B cell (primary cell): Measurements from ENCODE around the gene EPAS1. TPM values are rescaled to one million over a fixed set of nuclear protein-coding genes. Genes with fewer than 3 reads are reported as not detected.

Experiments used
- ATAC-seq: fragments of 200-7000 bp; cut with Tn5 transposase; one replicate; pipeline ENCODE4 v1.10.0; 2021; ENCODE audit warnings: low read depth, mild to moderate bottlenecking, moderate number of reproducible peaks, moderate library complexity
- CTCF ChIA-PET: fragments of 350-600 bp; sonication (Branson Sonifier 250); formaldehyde crosslinking; loops from one replicate; lab custom pipeline; 2021; ENCODE audit warnings: antibody characterized with exemption, inconsistent platforms; lab: Charles Lee
- POLR2A ChIA-PET: fragments of 350-600 bp; sonication (Branson Sonifier 250); formaldehyde crosslinking; loops from one replicate; lab custom pipeline; 2021; ENCODE audit warnings: antibody characterized with exemption; lab: Charles Lee
- DNase-seq: peaks from one replicate; pipeline ENCODE4 v3.0.0; 2013
- H2AFZ ChIP-seq: 2 replicates; pipeline ENCODE4 v1.6.1; 2012; ENCODE audit warnings: mild to moderate bottlenecking, low read depth, low read length; ENCODE audit not compliant: insufficient read depth, poor library complexity, severe bottlenecking
- H3K27ac ChIP-seq, 2 donors: 1 replicate in 1 of 2; 2 replicates in 1 of 2; pipeline ENCODE4 v1.5.1; 2012 to 2013; ENCODE audit warnings: low read length in 2 of 2, mild to moderate bottlenecking in 2 of 2, moderate library complexity in 1 of 2
- H3K27me3 ChIP-seq, 4 experiments: fragments of 200-600 bp in 1 of 4; sonication (generic) in 1 of 4; replicated peaks in 1 of 4; 1 replicate in 2 of 4; 2 replicates in 2 of 4; pipeline versions ENCODE4 v1.6.1 to v1.7.0; 2013 to 2016; ENCODE audit warnings: low read length in 3 of 4, mild to moderate bottlenecking in 2 of 4, mixed read lengths in 1 of 4, moderate library complexity in 1 of 4; ENCODE audit not compliant: insufficient read depth in 4 of 4, control insufficient read depth in 3 of 4; ENCODE audit errors: control extremely low read depth in 1 of 4
- H3K36me3 ChIP-seq, 2 experiments: replicated peaks in 1 of 2; 1 replicate in 1 of 2; 2 replicates in 1 of 2; pipeline versions ENCODE4 v1.6.1 to v1.7.1; 2013; ENCODE audit warnings: low read length in 1 of 2; ENCODE audit not compliant: insufficient read depth in 2 of 2, control insufficient read depth in 1 of 2; ENCODE audit errors: control extremely low read depth in 1 of 2, extremely low read depth in 1 of 2
- H3K4me1 ChIP-seq, 2 donors: fragments of 200-600 bp in 1 of 2; sonication (generic) in 1 of 2; 1 replicate in 1 of 2; 2 replicates in 1 of 2; pipeline versions ENCODE4 v1.5.1 to v1.6.1; 2013 to 2017; ENCODE audit warnings: low read length in 2 of 2; ENCODE audit not compliant: control insufficient read depth in 2 of 2, insufficient read depth in 2 of 2
- H3K4me2 ChIP-seq: replicated peaks from 2 replicates; pipeline ENCODE3; 2012; ENCODE audit warnings: mild to moderate bottlenecking, low read depth, low read length; ENCODE audit not compliant: poor library complexity, severe bottlenecking
- H3K4me3 ChIP-seq, 5 experiments: fragments of 200-600 bp in 1 of 5; sonication (generic) in 1 of 5; 1 replicate in 3 of 5; 2 replicates in 2 of 5; pipeline versions ENCODE4 v1.5.1 to v1.7.0; 2011 to 2016; ENCODE audit warnings: low read length in 4 of 5, mild to moderate bottlenecking in 4 of 5, low read depth in 2 of 5, control low read depth in 1 of 5, moderate library complexity in 1 of 5; ENCODE audit not compliant: insufficient read depth in 1 of 5; ENCODE audit errors: control extremely low read depth in 1 of 5, extremely low read depth in 1 of 5
- H3K79me2 ChIP-seq: fragments of 200-600 bp; sonication (generic); one replicate; pipeline ENCODE4 v1.6.0; 2016; ENCODE audit warnings: low read length; ENCODE audit not compliant: control insufficient read depth, insufficient read depth
- H3K9ac ChIP-seq: fragments of 200-600 bp; sonication (generic); 2 replicates; pipeline ENCODE4 v1.6.1; 2017; ENCODE audit warnings: mild to moderate bottlenecking, low read length, moderate library complexity
- H3K9me3 ChIP-seq, 3 donors: one replicate each; pipeline versions ENCODE4 v1.6.1 to v1.7.1; 2013; ENCODE audit warnings: low read length in 2 of 3; ENCODE audit not compliant: control insufficient read depth in 2 of 3, insufficient read depth in 1 of 3; ENCODE audit errors: control extremely low read depth in 1 of 3
- H4K20me1 ChIP-seq: 2 replicates; pipeline ENCODE4 v1.6.0; 2012; ENCODE audit warnings: mild to moderate bottlenecking, low read length; ENCODE audit not compliant: insufficient read depth, control insufficient read depth, poor library complexity, severe bottlenecking
- H3K27ac Mint-ChIP-seq: one replicate; pipeline ENCODE4 v1.8.0; 2021; ENCODE audit warnings: mixed read lengths
- H3K27me3 Mint-ChIP-seq: one replicate; pipeline ENCODE4 v1.8.0; 2021; ENCODE audit warnings: mixed read lengths
- H3K4me1 Mint-ChIP-seq: one replicate; pipeline ENCODE4 v1.8.0; 2021; ENCODE audit warnings: mixed read lengths
- H3K4me3 Mint-ChIP-seq: one replicate; pipeline ENCODE4 v1.8.0; 2021; ENCODE audit warnings: mixed read lengths
- H3K9me3 Mint-ChIP-seq: one replicate; pipeline ENCODE4 v1.8.0; 2022; ENCODE audit warnings: mixed read lengths; ENCODE audit not compliant: insufficient read depth
- EZH2 ChIP-seq: IDR thresholded peaks from 2 replicates; pipeline ENCODE4 v1.6.1; 2012; ENCODE audit warnings: borderline replicate concordance, low read depth, mild to moderate bottlenecking, moderate library complexity, low read length; ENCODE audit not compliant: insufficient read depth, poor library complexity, severe bottlenecking
- WGBS: methylation state at CpG from one replicate; pipeline ENCODE4 v1.1.5; 2013; ENCODE audit warnings: missing lambda C conversion rate; ENCODE audit not compliant: insufficient coverage; 5-methylcytosine and 5-hydroxymethylcytosine counted together
- intact Hi-C: fragments of 100-400 bp; cut with micrococcal nuclease; formaldehyde crosslinking; loops from one replicate; pipeline ENCODE4 v1.10.0; 2022
- polyA plus RNA-seq: library from polyadenylated mRNA; depleted of rRNA; stranded (reverse); fragments of >200 nt; gene quantifications from 2 replicates; pipeline ENCODE4 v1.2.3, GENCODE V29; 2012
- total RNA-seq, 2 donors: library from RNA; stranded (reverse); fragments of 120-200 nt in 1 of 2; gene quantifications; 1 replicate in 1 of 2; 2 replicates in 1 of 2; pipeline versions ENCODE4 v1.2.3 to v1.2.4, GENCODE V29; 2013 to 2022
- TF ChIP-seq, protein P1 (sequence below): fragments of 200-600 bp; IDR thresholded peaks from one replicate; pipeline ENCODE4 v1.8.0; 2022; ENCODE audit warnings: antibody characterized with exemption, mild to moderate bottlenecking

Gene EPAS1
- total and polyA plus RNA-seq, 2 donors (not counting 1 experiment from before 2014, with no cell fraction given): 0.06 to 0.37 TPM

DNA sequence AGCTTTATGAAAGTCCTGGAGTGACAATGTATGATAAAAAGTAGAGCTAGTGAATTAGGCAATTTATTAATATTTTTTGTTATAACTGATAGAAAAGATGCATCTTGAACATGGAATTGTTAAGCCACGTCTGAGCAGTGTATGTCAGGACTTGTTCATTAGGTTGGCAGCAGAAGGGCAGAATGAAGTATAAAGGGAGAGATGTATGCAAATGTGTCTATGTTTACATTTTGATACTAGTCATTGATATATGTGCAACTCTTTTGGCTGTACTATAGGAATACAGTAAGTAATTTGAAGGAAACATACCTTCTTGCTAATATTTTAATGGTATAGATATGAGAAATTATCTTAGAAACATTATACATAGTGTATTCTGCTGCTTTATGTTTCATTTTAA, 133.2 kb downstream of the EPAS1 start:
- Histone ChIP-seq H3K27ac (no peak overlapping the region), H4K20me1 (no peaks in the 10 kb centered on the region), H3K4me3 (no peak overlapping the region), H2AFZ (no peak overlapping the region), H3K9me3 (peaks cover 0 to 9% (median 0%) of the 10 kb centered on the region in 3 donors), H3K27me3 (no peaks in the 10 kb centered on the region), H3K36me3 (no peaks in the 10 kb centered on the region), H3K4me1 (no peaks in the 10 kb centered on the region), H3K4me2 (no peak overlapping the region), H3K9ac (no peak overlapping the region), H3K79me2 (no peaks in the 10 kb centered on the region)
- POLR2A ChIA-PET: no interaction called here
- Mint-ChIP-seq H3K9me3 (no peaks in the 10 kb centered on the region), H3K4me3 (no peak overlapping the region), H3K4me1 (no peaks in the 10 kb centered on the region), H3K27me3 (peaks cover 30% of the 10 kb centered on the region), H3K27ac (no peak overlapping the region)
- DNase-seq (no peak), ATAC-seq (no peak)
- intact Hi-C loops: no loop called here
- WGBS: 100% methylated on average over 1 of the region's 1 CpG
- TF ChIP-seq, protein P1, sequence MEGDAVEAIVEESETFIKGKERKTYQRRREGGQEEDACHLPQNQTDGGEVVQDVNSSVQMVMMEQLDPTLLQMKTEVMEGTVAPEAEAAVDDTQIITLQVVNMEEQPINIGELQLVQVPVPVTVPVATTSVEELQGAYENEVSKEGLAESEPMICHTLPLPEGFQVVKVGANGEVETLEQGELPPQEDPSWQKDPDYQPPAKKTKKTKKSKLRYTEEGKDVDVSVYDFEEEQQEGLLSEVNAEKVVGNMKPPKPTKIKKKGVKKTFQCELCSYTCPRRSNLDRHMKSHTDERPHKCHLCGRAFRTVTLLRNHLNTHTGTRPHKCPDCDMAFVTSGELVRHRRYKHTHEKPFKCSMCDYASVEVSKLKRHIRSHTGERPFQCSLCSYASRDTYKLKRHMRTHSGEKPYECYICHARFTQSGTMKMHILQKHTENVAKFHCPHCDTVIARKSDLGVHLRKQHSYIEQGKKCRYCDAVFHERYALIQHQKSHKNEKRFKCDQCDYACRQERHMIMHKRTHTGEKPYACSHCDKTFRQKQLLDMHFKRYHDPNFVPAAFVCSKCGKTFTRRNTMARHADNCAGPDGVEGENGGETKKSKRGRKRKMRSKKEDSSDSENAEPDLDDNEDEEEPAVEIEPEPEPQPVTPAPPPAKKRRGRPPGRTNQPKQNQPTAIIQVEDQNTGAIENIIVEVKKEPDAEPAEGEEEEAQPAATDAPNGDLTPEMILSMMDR: no peak
- TF ChIP-seq EZH2: no peak
- CTCF ChIA-PET: no interaction called here

- ATAC-seq (no peak), DNase-seq (no peak)
- ChIA-PET CTCF (interaction anchor here (0.7 kb wide), 1 partner anchor 322 kb away, joined by 6 read pairs; no protein-coding TSS in a partner anchor), POLR2A (interaction anchor here (0.6 kb wide), 1 partner anchor 438 kb away, joined by 4 read pairs; no protein-coding TSS in a partner anchor)
- Histone ChIP-seq H3K27me3 (no peaks in the 10 kb centered on the region), H3K27ac (no peak overlapping the region), H3K4me2 (no peak overlapping the region), H3K9me3 (peaks cover 0 to 9% (median 0%) of the 10 kb centered on the region in 3 donors), H3K9ac (no peak overlapping the region), H3K79me2 (no peaks in the 10 kb centered on the region), H3K36me3 (no peaks in the 10 kb centered on the region), H3K4me1 (no peaks in the 10 kb centered on the region), H2AFZ (no peak overlapping the region), H3K4me3 (no peak overlapping the region), H4K20me1 (no peaks in the 10 kb centered on the region)
- Mint-ChIP-seq H3K27ac (no peak overlapping the region), H3K9me3 (no peaks in the 10 kb centered on the region), H3K4me1 (no peaks in the 10 kb centered on the region), H3K27me3 (peaks cover 30% of the 10 kb centered on the region), H3K4me3 (no peak overlapping the region)
- intact Hi-C loops: no loop called here
- WGBS: 91% methylated on average over 1 of the region's 1 CpG
- TF ChIP-seq, protein P1: no peak
- no peak for TF ChIP-seq EZH2
Observed at GRCh38 chr2:46430992-46431391, 133.8 kb downstream of the EPAS1 start.
